Thyroid gland (tissue), 4 donors: ENCODE measurements around the gene SPNS2. TPM values are rescaled to one million over a fixed set of nuclear protein-coding genes. Genes with fewer than 3 reads are reported as not detected.

Experiments
- DNase-seq, 2 donors: peaks; one replicate each; pipeline ENCODE4 v3.0.0-alpha.2; 2019
- H3K27ac ChIP-seq, 3 donors: fragments of 200-600 bp; sonication (generic); 1 replicate in 2 of 3; 2 replicates in 1 of 3; pipeline ENCODE4 v1.5.1; 2016 to 2019; ENCODE audit warnings: mild to moderate bottlenecking in 1 of 3, moderate library complexity in 1 of 3
- H3K27me3 ChIP-seq: fragments of 200-600 bp; sonication (generic); one replicate; pipeline ENCODE4 v1.5.1; 2019
- H3K36me3 ChIP-seq, 2 donors: fragments of 200-600 bp; sonication (generic); one replicate each; pipeline ENCODE4 v1.5.1; 2016 to 2019
- H3K4me1 ChIP-seq, 2 donors: fragments of 200-600 bp; sonication (generic); one replicate each; pipeline ENCODE4 v1.5.1; 2017 to 2019
- H3K4me3 ChIP-seq, 3 donors: fragments of 200-600 bp; sonication (generic); replicated peaks in 1 of 3; 1 replicate in 2 of 3; 2 replicates in 1 of 3; pipeline ENCODE4 v1.5.1; 2016; ENCODE audit warnings: mild to moderate bottlenecking in 1 of 3
- H3K9me3 ChIP-seq: fragments of 200-600 bp; sonication (generic); one replicate; pipeline ENCODE4 v1.5.1; 2017
- POLR2A ChIP-seq, 2 donors: fragments of 450-650 bp; IDR thresholded peaks; one replicate each; pipeline ENCODE4 v1.6.1; 2017; ENCODE audit warnings: antibody characterized with exemption in 2 of 2, mild to moderate bottlenecking in 2 of 2, moderate library complexity in 1 of 2
- WGBS, 2 donors: methylation state at CpG; one replicate each; pipeline ENCODE4 v1.1.5; 2017; 5-methylcytosine and 5-hydroxymethylcytosine counted together
- intact Hi-C: fragments of 100-400 bp; cut with DNase I; formaldehyde crosslinking; loops from one replicate; pipeline ENCODE4 v1.15.1; 2023
- total RNA-seq, 4 donors: library from RNA; depleted of rRNA; stranded (reverse); fragments of >200 nt; gene quantifications; one replicate each; pipeline ENCODE4 v1.2.3, GENCODE V29; 2016
- TF ChIP-seq, protein P1 (sequence below), 6 experiments: fragments of 200-600 bp in 3 of 6; fragments of 450-650 bp in 3 of 6; sonication (generic) in 3 of 6; IDR thresholded peaks; one replicate each; pipeline ENCODE4 v1.5.1; 2016 to 2019; ENCODE audit warnings: antibody characterized with exemption in 6 of 6, mild to moderate bottlenecking in 2 of 6, inconsistent platforms in 1 of 6, moderate library complexity in 1 of 6

Gene SPNS2
- total RNA-seq, 4 donors from 2014 or later: 5.6 to 16.3 (median 8.1) TPM

DNA sequence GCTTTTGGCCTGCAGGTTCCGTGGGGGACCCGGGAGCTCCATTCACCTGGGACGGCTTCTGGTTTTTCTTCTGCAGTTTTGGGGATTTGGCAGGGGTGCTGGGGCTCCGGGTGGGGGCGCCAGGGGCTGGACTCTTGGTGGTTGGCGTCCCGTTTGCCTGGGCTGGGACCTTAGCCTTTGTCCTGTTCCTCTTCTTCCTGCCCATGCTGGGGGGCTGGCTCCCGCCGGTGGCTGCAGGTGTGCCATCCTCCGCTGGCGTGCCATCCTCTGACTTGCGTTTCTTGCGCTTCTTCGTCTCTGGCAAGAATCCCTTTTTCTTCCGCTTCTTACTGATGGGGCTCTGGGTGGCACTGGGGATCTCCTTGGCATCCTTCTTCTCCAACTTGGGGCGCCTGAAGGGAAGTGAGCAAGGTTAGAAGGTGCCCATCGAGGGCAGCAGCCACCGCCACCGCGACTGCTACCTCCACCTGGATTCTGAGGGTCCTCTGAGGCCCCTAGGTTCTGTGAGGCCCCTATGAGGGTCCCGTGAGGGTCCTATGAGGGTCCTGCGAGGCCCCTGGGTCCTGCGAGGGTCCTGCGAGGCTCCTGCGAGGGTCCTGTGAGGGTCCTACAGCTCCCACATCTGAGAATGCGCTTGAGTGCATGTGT lies 41.0 kb downstream of the SPNS2 start:
- 93 to 96% methylated on average over 18 to 24 of the region's 26 CpGs for WGBS, 2 donors
- Histone ChIP-seq H3K4me3 (no peak overlapping the region), H3K4me1 (peaks cover 0 to 42% of the 10 kb centered on the region in 2 donors), H3K36me3 (peaks cover 32 to 37% of the 10 kb centered on the region in 2 donors), H3K9me3 (no peaks in the 10 kb centered on the region), H3K27me3 (no peaks in the 10 kb centered on the region), H3K27ac (no peak overlapping the region)
- no peak for DNase-seq
- intact Hi-C loops: loop anchor here (10.0 kb wide), 1 partner anchor 95 kb away; no protein-coding TSS in a partner anchor
- TF ChIP-seq, protein P1, sequence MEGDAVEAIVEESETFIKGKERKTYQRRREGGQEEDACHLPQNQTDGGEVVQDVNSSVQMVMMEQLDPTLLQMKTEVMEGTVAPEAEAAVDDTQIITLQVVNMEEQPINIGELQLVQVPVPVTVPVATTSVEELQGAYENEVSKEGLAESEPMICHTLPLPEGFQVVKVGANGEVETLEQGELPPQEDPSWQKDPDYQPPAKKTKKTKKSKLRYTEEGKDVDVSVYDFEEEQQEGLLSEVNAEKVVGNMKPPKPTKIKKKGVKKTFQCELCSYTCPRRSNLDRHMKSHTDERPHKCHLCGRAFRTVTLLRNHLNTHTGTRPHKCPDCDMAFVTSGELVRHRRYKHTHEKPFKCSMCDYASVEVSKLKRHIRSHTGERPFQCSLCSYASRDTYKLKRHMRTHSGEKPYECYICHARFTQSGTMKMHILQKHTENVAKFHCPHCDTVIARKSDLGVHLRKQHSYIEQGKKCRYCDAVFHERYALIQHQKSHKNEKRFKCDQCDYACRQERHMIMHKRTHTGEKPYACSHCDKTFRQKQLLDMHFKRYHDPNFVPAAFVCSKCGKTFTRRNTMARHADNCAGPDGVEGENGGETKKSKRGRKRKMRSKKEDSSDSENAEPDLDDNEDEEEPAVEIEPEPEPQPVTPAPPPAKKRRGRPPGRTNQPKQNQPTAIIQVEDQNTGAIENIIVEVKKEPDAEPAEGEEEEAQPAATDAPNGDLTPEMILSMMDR (IDR thresholded peaks at IDR 0.05): no peak
- no peak for TF ChIP-seq POLR2A (IDR thresholded peaks at IDR 0.05)

DNA sequence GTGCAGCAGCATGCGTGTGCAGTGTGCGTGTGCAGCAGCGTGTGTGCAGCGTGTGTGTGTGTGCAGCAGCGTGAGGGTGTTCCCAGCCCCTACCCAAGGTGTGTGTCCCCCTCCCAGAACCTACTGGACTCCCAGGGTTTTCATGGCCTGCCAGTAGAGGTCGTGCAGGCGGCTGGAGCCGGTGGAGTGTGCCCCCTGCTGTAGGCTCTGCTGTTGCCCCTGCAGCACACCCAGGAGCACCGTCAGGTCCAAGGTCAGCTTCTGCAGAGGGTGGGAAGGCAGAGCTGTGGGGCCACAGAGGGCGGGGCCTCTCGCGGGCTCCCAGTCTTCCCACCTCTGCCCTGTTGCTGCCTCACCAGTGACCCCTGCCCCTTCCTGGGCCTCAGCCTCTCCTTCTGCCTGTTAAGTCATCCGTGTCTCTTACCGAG lies 41.6 kb downstream of the SPNS2 start:
- TF ChIP-seq POLR2A (IDR thresholded peaks at IDR 0.05): no peak
- TF ChIP-seq, protein P1 (IDR thresholded peaks at IDR 0.05): no peak
- Histone ChIP-seq H3K27me3 (no peaks in the 10 kb centered on the region), H3K4me1 (peaks cover 0 to 38% of the 10 kb centered on the region in 2 donors), H3K27ac (no peak overlapping the region), H3K9me3 (no peaks in the 10 kb centered on the region), H3K4me3 (no peak overlapping the region), H3K36me3 (peaks cover 32 to 37% of the 10 kb centered on the region in 2 donors)
- 59 to 86% methylated on average over 5 to 7 of the region's 14 CpGs for WGBS, 2 donors
- intact Hi-C loops: no loop called here
- no peak for DNase-seq

DNA sequence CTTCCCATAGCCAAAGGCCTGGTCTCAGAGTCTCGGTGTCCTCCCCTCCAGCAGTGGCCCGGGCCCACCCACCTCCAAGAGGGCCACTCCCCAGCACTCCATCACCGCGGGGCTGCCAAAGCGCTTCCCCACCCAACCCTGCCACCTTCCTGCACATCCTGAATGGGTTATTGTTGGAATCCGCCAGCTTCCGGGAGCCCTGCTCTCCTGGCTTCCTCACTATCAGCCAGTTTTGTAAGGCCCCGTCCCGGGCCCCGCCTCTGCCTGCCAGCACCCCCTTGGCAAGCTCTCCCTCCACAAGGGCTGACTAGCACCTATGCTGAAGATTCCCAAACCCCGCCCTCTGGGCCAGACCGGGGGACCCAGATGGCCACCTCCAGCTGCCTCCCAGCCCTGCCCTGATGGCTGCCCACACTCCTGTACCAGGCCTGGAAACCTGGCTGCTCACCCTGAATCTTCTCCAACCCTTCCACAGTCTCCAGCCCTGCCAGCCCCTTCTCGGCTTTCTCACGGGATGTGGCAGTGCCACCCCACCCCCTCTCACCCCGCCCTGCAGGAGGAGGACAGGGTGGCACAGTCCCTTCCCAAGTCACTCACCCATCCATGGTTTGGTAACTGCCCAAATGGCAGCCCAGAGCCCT lies 42.1 kb downstream of the SPNS2 start:
- no peaks in the 10 kb centered on the region for H3K27me3 ChIP-seq
- intact Hi-C loops: no loop called here
- WGBS, 2 donors: 70 to 78% methylated on average over 11 to 13 of the region's 15 CpGs
- no peak overlapping the region for H3K4me3 ChIP-seq
- DNase-seq: no peak
- no peaks in the 10 kb centered on the region for H3K9me3 ChIP-seq
- TF ChIP-seq, protein P1 (IDR thresholded peaks at IDR 0.05): no peak
- no peak for TF ChIP-seq POLR2A (IDR thresholded peaks at IDR 0.05)
- peaks cover 32 to 37% of the 10 kb centered on the region in 2 donors for H3K36me3 ChIP-seq
- no peak overlapping the region for H3K27ac ChIP-seq
- peaks cover 0 to 33% of the 10 kb centered on the region in 2 donors for H3K4me1 ChIP-seq

DNA sequence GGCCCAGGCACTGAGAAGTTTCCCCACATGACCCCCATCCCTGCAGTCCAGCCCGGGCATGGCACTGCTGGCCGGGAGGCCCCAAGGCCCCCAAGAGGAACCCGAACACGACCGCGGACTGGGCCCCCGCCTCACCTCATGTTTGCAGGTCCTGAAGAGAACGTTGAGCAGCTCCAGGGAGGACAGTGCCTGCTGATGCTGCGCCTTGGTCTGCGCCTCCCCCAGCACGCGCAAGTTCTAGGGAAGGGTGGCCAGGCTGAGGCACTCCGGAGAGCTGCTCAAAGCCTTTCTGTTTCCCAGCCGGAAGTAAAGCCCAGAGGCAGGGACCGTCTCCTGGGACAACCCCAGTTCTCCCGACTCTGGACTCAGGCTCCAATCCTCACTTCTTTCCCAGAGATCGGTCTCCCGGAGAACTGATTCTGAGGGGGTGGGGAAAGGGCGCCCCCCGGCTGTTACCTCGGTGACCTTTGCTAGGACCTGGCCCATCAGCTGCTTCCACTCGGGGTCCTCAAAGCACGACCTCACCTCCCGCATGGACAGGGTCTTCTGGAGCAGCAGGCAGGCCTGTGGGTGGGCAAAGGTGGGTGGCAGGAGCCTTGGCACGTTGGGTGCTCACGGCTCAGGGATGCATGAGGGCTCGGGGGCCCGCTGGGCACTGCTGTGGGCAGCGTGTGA lies 42.8 kb downstream of the SPNS2 start:
- H3K4me3 ChIP-seq: no peak overlapping the region
- no peaks in the 10 kb centered on the region for H3K27me3 ChIP-seq
- H3K9me3 ChIP-seq: no peaks in the 10 kb centered on the region
- intact Hi-C loops: no loop called here
- no peak for TF ChIP-seq POLR2A (IDR thresholded peaks at IDR 0.05)
- TF ChIP-seq, protein P1 (IDR thresholded peaks at IDR 0.05): no peak
- peaks cover 0 to 27% of the 10 kb centered on the region in 2 donors for H3K4me1 ChIP-seq
- DNase-seq: no peak
- 88 to 93% methylated on average over 16 to 29 of the region's 29 CpGs for WGBS, 2 donors
- peaks cover 35 to 42% of the 10 kb centered on the region in 2 donors for H3K36me3 ChIP-seq
- H3K27ac ChIP-seq: no peak overlapping the region
